NCI-H128 (cell line): ENCODE results near the gene SMC1B.
"Not testable (repeated sequence)": the region's sequence is repeated elsewhere in the genome, so short reads cannot be mapped to it uniquely, and the experiment has no call there.

Experiments used
- DNase-seq: peaks from one replicate; lab custom pipeline; 2025; ENCODE audit not compliant: unreplicated experiment; lab: John Stamatoyannopoulos, UW

SMC1B gene

DNA sequence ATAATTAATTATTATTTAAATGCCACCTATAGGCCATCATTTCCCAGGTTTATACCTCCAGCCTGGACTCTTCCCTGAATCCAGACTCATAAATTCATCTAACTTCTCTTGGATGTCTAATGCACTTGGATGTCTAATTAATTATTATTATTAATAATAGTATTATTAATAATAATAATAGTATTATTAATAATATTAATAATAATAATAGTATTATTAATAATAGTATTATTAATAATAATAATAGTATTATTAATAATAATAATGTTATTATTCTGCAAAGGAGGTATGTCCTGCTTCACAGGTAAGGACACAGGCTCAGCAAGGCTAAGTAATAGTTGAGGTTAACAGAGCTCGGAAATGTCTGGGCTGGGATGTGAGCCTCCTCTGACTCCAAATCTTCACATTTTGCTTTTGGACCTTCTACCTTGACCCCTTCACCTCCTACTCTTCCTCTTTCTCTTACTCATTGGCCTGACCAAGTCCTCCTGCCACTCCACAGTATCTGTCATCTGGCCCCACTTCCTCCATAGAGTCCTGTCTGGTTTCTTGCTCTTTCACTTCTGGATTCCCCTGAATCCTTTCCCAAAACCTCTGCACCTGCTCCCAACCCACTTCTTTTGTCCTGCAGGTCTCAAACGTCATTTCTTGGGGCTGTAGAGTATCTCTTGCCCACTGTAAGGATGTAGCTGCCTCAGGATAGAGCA is 8.1 kb upstream of the SMC1B start:
- DNase-seq, result no peak

DNA sequence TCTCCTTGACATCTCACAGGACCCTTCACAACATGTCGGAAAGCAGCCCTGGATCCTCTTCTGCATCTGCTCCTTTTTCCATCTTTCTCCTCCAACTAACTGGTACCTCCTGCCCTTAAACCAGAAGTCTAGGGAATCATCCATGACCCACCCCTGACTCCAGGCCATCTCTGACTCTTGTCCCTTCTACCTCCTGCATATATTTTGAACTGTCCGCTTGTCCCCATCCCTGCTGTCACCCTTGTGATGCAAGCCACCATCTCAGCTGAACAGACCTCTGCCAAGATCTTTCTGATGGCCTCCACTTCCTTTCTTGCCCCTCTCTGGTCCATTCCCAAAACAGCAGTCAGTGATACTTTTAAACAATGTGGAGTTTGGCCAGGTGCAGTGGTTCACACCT is 7.1 kb upstream of the SMC1B start:
- DNase-seq, result no peak

DNA sequence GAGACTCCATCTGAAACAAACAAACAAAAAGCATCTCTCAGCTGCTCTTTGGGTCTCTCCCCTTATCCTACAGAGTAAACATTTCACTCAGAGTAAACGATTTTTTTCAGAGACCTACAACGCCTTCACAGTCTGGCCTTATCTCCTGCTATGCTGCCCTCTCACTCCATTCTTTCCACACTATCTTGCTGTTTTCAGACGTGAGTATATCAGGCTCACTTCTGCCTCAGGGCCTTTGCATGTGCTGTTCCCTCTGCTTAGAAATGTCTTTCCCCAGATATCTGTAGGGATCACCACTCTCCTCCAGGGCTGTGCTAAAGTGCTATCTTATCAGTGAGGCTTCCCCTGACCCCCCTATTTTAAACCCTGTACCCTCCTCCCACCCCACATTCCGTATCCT is 6.6 kb upstream of the SMC1B start:
- no peak for DNase-seq

DNA sequence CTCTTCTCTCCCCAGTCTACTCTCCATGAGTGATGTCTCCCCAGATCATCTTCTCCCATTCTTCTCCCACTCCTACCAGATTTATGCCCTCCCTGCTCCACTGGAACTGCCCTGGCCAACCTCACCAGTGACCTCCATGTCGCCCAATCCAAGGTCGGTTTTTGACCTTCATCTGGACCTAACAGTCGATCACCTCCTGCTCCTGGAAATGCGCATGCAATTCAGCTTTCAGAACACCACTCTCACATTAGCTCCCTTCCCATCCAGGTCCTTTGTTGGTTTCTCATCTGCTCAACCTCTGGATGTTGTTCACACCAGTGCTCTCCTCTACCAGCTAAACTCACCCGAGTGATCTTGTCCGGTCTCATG is 5.4 kb upstream of the SMC1B start:
- no peak for DNase-seq

DNA sequence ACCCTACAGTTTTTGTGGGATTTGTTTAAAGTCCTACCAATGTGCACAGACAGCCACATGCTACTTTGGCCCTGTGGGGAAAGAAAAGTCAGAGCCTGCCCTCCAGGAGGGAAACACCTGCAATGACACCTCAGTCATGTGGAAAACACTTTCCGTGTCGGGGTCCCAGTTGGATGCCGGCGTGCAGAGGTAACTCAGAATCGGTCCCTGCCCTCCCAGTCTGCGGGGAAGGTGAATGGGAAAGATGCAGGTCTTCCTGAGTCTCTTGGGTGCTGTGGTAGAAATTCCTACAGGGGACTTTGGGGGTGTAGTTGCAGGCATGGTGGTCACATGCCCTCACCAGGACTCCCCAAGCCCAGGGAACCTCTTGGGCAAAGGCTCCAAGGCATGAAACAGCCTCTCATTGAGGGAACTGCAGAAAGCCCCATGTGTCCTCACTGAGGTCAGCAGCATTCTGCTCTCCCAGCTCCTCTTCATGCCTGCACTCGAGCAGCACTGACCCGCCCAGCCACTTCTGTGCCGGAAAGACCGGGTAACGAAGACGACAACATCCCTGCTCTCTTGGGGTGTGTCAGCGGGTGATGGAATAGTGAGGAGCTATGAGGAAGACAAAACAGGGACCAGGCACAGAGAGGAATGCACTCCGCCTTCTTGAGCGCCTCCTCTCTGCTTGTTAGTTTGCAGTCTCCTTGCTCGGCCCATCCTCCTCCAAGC is 4.8 kb upstream of the SMC1B start:
- no peak for DNase-seq

DNA sequence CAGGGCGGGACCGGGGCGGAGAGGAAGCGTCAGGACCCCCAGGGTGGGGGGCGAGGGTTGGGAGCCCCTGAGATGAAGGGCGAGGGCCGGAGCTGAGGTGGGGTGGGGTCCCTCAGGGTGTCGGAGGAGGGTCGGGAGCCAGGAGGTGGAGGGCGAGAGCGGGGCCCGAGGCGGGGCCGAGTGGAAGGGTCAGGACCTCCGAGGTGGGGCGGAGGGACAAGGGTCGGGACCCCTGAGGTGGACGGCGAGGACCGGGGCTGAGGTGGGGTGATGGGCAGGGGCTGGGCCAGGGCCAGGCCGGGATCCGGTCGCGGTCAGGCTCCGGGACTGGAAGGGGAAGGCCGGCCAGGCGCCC is 409 bp downstream of the SMC1B start:
- DNase-seq, result no peak

DNA sequence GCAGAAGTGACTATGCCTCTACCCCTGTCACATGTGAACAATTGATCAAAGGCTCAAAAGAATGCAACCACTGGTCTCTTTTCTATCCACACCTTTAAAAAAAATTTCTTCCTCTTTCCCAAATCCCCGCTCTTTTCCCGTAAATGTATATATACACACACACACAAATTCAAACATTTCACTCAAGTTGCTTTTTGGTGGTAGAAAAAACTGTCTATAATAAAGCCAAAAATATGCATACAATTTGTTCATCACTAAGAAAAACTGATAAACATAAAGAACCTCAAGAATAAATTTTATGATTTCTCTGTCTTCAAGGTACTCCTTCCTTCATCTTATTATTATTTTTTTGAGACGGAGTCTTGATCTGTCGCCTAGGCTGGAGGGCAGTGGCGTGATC is 5.6 kb downstream of the SMC1B start:
- DNase-seq, result no peak

DNA sequence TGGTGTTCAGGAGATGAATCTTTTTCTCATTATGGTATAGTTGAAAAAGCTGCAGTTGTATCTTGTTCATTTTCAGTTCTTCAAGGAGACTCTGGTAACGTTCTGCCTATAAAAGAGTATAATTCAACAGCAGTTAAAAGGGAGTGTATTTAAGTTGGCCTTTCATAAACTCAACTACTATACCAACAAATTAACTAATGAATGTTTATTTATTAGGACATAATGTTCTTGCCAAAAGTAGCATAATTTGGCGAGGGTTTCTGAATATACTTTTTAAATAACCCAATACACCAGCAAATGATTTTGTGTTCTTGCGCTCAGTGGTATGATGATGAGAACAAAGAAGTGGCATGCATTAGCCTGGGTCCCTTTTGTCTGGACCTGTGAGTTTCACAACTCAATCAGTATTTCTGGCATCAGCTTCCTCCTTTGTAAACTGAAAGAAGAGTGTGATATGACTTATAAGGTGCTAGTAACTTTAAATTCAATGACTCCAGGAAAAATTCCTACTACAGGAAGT is 10.9 kb downstream of the SMC1B start:
- DNase-seq, result no peak

DNA sequence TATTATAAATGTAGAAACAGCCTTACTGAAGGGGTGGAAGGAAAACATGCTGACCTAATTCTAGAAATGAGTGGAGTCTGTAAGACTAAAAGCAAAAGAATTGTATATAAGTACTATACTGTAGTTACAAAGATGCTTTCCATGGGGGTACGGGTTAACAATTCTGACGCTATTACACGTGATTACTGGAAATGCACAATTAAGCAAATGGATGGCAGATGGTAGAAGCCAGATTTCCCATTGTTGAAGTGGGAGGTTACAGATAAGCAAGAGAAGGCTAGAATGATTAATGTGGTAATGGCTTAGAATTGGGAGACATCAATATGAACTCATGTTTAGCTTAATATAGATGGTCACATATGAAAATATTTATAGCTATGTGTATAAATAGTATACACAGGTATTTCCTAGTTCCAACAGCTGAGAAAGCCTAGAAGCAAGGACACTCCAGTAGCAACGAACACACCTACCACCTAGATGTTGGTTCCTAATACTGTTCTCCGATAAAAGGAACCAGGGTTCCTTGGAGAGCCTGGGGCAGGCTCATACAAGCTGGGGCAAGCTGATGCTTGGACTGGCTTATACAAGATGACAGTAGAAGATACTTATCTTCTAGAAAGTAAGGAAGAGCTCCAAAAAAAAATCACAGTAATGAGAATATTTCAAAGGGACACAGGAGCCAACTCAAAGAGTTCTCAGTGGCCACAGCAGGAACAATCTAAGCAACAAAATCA is 13.5 kb downstream of the SMC1B start:
- DNase-seq, result no peak

DNA sequence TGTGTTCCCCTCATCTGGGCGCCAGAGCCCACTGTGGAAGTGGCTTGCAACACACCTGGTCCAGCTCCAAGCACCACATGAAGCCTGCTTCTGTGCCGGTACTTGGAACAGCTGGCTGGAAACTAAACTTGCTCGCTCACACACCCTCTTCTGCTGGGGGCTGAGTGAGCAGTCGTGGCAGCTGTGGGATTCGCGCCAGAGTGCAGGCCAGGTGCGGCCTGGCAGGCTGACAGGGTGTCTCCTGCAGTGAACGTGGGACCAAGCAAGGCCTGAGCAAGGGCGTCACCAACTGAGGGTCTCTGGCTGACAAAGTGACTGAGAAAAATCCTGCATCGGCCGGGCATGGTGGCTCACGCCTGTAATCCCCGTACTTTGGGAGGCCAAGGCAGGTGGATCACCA is 15.2 kb downstream of the SMC1B start:
- DNase-seq, result no peak

DNA sequence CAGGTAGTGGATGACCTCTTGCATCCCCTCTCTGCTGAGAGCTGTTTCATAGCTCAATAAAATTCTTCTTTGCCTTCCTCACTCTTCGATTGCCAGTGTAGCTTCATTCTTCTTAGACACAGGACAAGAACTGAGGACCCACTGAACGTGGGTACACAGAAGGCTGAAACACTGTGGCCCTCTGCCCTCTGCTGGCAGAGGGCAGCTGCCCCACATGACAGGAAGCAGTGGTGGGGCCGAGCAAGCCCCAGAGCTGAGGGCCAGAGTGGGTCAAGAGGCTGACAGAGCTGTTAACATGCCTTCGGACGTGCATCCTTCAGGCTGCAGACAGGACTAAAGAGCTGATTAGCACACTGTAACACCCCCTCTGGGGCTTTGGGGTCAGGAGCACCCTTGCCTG is 15.6 kb downstream of the SMC1B start:
- DNase-seq, result no peak

DNA sequence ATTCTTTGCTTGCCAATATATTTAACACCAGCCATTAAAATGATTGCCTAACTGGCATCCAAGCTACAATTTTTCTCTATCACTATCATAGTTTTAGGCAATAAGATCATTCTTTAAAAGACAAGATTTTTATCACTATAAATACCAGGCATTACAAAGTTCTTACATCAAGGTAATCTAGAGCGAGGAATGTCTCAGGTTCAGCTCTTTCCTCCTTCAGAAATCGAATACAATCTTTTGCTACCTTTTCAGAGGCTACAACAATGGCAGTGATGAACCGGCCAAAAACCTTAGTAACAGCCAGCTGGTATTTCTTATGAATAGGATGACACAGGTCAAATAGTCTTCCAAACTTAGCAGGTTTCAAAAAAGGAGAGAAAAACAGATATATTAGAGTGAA is 23.9 kb downstream of the SMC1B start:
- no peak for DNase-seq

DNA sequence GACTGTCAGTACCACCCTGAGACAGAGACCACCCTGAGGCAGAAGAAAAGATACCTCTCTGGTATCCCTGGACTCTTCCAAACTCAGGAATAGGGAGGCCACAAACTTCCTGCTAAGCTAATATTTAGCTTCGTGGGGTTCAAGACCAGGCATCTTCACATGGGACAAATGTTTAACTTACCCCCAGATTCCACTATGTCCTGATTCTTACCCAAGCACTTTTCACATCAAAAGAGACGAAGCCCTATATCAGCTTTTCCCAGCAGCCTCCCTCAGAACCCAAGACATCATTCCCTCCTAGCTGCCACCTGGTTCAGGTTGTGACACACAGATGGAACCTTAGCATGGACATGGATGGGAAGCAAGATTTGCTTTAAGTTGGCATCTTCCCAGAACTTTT is 32.1 kb downstream of the SMC1B start:
- no peak for DNase-seq

DNA sequence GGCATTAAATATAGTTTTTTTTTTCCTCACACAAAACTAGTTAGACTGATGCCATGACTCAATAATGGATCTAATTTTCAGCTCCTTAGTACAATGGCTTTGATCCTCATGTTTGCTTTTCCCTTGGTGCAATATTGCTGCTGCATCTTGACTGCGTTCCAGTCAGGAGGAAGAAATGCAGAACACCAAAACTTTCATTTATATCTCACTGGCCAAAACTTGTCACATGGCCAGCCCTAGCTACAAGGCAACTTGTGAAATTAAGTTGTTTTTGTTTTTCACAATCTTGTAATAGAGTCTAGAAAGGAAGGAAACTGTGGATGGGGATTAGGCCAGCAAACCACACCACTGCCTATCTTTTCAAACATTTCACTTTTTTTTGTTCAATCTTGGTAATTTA is 36.7 kb downstream of the SMC1B start:
- no peak for DNase-seq

DNA sequence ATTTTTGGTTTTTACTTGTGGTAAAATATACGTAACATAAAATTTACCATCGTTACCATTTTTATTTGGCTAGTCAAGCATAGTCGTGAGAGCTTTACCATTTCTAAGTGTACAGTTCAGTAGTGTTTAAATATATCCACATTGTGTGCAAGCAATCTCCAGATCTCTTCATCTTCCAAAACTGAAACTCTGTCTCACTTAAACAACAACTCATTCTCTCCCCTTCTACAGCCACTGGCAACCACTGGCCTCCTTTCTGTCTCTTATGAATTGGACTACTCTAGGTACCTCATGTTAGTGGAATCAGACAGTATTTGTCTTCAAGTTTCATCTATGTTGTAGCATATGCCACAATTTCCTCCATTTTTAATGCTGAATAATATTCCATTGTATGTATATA is 37.4 kb downstream of the SMC1B start:
- no peak for DNase-seq

DNA sequence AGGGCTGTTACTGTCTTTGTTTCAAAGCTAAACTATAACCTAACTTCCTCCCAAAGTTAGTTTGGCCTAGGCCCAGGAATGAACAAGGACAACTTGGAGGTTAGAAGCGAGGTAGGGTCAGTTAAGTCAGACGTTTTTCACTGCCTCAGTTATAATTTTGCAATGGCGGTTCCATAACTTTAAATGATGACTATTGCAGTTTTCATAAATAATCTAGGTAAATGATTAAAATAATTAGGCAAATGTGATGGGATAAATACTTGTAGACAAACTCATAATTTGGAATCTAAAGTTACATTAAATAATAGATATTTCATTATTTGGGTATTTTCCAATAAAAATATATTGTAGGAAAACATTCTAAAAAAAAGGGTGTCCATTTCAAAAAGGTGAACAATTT is 39.8 kb downstream of the SMC1B start:
- DNase-seq, result not testable (repeated sequence)

DNA sequence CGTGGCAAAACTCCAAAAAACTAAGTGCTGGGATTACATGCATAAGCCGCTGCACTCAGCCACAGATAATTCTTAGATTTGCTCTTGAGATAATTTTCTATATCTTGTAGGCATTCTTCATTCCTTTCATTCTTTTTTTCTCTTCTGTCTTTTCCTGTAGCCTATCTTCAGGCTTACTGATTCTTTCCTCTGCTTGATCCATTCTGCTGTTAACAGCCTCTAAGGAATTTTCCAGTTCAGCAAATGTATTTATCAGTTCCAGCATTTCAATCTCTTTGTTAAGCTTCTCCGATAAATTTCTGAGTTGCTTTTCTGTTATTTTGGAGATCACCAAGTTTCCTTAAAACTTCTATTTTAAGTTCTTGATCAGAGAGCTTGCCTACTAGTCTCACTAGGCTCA is 46.7 kb downstream of the SMC1B start:
- no peak for DNase-seq

DNA sequence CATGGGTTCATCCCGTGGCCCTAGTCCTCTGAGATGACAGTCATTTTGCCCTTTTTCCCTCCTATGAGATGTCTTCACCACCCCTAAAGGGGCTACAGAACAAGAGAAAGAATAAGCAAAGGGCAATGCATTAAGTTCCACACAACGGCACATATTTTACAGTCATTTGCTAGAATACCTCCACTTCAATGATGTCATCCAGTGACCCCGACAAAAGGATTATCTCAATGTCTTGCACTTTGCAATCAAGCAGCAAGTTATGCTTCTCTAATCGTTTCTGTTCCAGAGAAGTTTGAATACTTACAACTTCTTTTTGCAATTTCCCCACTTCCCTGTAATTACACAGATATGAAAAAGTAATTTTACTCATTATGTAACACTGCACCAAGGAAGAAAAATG is 53.8 kb downstream of the SMC1B start:
- no peak for DNase-seq

DNA sequence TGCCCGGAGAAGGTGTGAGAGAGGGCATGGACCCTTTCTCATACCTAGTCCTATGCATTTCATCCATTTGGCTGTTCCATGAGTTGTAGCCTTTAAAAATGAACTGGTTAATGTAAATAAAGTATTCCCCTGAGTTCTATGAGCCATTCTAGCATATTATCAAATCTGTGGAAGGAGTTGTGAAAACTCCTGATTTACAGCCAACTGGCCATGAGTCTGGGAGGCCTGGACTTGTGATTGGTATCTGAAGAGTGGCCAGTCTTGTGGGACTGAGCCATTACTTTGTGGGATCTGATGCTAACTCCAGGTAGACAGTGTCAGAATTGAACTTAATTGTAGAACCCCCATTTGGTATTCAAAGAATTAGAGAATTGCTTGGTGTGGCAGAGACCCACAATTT is 55.3 kb downstream of the SMC1B start:
- no peak for DNase-seq

DNA sequence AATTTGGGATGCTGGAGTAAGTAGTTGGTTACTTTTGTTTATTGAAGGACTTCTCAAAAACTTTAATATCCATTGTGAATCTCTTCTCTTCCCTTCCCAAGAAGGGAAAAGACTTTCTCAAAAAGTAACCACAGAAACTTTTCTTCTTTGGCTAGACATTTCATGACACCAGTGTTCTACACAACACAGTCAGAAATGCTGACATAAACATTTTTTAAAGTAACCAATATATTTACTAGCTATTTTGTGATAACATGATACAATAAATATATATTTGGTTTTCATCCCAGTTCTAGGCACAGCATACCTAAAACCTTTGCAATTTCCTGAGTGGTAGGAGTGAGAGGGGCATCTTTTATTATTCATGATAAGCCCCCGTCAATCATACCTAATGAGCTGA is 55.9 kb downstream of the SMC1B start:
- no peak for DNase-seq

DNA sequence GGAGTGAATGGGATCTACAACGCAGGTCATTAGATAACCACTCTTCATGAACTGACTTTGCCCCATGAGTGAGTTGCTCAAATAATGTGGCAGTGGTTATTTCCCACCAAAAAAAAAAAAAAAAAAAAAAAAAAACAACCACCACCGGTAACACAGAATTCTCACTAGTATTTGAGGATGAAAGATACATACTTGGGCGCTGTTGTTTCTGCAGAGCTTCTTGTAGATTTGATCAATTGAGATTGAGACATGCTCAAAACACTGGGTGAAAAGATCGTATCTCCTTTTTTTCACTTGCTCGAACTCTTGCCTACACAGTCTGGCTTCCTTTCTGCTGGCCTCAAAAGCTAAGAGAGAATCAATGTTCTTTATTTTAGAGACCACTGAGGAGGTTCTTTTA is 59.6 kb downstream of the SMC1B start:
- DNase-seq, result no peak

DNA sequence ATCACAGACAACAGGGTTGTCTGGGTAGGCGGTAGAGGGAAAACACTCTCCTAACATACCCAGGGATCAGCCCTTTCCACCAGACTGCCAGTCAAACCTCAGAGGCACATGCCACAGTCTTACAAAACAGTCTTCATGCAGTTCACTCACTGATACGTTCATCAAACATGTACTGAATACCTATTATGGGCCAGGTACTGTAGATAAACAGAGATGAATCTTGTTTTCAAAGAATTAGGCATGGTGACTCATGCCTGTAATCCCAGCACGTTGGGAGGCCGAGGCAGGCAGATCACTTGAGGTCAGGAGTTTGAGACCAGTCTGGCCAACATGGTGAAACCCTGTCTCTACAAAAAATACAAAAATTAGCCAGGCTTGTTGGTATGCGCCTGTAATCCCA is 60.6 kb downstream of the SMC1B start:
- DNase-seq, result not testable (repeated sequence)
